HG03066 (cell line): ENCODE data around the gene GINS2.

ENCODE experiments used
- ATAC-seq: cut with Tn5 transposase; IDR thresholded peaks from one replicate; pipeline ENCODE4 v1.9.1; 2021; ENCODE audit warnings: low read depth; ENCODE audit not compliant: unreplicated experiment

The GINS2 gene

DNA sequence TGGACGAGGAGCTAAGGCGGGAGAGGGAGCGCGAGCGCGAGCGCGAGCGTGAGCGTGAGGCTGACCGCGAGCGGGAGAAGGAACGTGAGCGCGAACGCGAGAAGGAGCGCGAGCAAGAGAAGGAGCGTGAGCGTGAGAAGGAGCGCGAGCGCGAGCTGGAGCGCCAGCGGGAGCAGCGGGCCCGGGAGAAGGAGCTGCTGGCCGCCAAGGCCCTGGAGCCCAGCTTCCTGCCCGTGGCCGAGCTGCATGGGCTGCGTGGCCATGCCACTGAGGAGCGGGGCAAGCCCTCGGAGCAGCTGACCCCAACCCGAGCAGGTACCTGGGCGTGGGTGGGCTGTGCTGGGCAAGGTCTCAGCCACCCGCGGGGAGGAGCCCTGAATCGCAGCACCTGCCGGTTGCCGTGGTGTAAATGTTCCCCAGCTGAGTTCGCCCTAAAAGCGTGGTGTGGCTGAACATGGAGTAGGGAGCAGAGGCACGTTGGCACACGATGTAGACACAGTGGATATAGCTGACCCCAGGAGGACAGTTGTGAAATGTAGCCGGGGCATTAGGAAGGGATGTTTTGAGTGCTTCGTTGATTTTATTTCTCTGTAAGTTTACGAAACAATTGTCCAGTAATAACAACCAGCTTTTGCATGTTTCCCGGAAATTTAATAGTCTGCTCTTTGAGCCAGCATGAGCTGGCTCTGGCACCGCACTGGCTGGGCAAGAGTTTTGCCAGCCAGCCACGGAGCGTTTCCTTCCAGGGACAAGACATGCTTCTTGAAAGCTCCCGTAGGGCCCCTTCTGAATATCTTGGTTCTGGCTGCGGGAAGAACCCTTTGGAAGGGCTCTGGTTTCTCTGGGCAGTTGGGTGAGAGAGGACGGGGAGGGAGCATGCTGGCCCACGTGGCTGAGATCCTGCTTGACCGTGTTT is 32.1 kb downstream of the GINS2 start:
- no peak for ATAC-seq

DNA sequence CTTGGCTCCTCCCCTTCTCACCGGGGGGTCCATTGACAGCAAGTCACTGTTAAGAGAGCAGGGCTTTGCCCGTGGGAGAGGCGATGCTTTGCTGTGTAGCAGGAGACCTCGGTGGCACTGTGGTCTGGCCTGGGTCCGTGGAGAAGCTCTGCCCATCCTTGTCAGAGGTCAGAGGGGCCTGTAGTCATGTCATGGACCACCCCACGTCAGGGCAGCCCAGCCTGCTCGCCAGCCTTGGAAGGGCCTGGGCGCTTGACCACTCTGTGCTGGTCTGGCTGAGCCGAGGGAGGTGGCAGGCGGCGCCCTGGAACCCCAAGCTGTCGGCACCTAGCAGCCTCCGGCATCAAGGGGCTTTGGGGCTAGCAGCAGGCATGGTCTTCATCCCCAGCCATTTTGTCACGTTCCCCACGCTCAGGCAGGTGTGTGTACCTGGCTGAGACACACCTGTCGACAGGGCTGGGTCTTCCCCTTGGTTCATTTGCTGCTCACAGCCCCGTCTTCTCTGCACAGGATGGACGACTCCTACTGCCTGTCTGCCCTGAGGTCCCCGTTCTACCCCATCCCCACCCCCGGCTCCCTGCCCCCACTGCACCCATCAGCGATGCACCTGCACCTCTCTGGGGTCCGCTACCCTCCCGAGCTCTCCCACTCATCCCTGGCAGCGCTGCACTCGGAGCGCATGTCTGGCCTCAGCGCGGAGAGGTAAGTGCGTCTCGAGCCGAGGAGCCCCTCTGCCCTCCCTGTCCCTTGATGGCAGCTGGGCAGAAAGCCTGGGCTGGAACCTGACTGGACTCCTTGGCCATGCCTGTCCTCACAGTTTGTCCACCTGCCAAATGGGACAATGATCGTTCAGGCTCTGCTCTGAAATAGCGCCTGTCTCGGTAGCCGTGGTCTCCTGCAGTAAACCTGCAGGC is 33.3 kb downstream of the GINS2 start:
- no peak for ATAC-seq

DNA sequence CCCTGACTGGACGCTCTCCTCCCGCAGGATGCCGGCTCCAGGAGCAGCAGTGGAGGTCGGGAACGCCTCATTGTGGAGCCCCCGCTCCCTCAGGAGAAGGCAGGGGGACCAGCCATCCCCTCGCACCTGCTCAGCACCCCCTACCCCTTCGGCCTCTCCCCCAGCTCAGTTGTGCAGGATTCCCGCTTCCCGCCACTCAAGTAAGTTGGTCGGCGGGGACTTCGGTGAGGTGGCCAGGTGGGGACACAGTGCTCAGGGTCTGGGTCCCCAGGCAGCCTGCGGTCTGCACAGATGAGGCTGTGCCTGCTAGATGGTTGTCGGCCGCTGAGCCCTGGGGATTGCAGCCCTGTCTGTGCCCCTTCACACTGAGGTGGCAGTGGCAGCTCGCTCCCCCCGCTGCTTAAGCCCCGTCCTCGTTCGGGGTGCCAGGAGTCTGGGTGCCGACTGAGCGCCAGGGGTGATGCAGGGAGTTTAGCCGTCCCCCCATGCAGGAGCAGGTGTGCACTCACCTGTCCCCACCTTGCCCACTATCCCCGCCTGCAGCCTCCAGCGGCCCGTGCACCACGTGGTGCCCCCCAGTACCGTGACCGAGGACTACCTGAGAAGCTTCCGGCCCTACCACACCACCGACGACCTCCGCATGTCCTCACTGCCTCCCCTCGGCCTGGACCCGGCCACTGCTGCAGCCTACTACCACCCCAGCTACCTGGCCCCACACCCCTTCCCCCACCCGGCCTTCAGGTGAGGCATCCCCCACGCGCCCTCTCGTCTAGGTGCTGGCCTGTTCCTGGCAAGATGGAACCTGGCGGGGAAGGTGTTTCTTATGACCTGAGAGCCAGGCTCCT is 34.3 kb downstream of the GINS2 start:
- no peak for ATAC-seq

DNA sequence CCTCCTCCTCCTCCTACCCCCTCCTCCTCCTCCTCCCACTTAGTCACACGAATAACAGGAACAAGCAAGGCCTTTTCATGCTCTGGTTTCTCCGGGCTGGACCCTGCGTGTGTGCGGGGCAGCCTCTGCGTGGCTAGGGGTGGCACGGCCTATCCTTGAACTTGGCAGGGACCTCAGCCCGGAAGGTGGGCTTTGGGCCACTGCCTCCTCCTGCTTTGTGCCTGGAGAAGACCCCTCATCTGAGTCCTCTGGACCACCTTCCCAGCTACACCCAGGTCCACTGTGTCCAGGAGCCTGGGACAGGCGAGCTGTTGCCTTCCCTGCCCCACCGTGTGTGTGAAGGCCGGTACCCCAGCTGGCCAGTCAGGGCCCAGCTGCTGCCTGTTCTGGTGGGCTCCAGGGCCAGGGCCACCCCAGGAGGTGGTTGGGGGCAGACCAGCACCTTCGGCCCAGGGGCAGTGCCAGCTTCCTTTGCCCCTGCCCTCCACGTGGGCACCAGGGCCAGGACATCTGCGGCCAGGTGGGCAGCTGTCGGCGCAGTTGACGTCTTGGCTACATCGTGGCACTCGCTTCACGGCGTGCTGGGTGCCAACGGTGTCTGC is 35.4 kb downstream of the GINS2 start:
- no peak for ATAC-seq

DNA sequence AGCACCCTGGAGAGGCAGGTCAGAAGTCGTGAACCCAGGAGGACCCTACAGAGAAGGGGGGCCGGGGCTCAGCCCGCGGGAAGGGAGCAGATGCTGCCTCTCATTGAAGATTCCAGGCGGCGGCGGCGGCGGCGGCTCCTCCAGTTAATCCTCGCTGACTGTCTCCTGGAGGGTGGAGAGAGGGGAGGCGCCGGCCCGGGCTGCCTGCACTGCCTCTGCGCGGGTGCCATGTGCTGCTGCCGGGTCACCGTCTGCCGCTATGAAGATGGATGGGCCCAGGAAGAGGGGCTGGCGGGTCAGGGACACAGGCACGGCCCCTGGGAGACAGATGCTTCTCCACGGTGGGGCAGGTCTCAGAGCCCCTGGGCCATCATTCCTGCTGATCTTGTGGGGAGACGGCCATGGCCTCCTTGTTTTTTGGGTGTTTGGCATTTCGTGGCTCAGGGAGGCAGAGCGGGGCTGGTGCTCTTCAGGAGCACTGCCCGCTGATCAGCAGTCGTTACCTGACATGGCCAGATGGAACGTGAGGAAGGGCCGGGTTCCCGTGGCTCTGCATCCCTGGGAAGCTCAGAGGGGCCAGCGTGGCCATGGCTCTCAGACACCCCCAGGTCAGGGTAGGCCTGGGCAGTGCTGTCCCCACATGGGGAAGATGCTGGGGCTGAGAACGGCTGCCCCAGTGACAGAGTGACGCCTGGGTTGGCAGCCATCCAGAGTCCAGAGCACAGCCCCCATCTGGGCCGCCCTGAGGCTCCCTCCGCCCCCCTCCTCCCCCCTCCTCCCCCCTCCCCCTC is 36.1 kb downstream of the GINS2 start:
- ATAC-seq: no peak

DNA sequence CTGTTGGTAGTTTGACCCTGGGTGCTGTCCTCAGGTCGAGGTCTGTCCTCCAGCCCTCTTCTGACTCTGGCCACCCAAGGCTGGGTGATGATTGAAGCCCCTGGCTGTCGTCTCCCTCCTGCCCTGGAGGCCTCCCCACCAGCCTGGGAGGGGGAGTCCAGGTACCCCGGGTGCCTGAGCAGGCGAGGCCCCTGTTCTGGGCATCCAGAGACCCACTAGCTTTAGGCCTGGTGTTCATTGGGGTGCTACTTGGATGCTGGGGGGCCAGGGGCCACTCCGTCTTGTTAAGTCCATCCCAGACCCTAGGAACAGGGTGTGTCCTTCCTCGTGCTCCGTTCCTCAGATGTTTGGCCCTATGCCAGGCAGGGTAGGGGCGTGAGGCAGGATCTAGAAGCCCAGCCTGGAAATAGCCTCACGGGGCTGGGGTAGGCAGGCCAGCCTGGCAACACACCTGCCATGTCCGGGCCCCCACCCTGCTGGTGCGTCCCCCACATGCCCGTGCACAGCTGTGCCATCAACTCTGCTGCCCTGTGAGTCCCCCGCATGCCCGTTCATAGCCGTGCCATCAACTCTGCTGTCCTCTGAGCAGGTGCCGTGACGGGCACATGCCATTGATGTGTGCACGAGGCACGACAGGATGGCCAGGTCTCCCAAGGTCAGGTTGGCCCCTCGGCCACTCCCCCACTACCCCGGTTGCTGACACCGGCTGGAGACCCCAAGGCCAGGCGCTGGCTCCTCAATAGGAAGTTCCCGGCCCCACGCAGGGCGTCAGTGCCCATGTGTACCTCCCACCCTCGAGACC is 36.9 kb downstream of the GINS2 start:
- no peak for ATAC-seq

DNA sequence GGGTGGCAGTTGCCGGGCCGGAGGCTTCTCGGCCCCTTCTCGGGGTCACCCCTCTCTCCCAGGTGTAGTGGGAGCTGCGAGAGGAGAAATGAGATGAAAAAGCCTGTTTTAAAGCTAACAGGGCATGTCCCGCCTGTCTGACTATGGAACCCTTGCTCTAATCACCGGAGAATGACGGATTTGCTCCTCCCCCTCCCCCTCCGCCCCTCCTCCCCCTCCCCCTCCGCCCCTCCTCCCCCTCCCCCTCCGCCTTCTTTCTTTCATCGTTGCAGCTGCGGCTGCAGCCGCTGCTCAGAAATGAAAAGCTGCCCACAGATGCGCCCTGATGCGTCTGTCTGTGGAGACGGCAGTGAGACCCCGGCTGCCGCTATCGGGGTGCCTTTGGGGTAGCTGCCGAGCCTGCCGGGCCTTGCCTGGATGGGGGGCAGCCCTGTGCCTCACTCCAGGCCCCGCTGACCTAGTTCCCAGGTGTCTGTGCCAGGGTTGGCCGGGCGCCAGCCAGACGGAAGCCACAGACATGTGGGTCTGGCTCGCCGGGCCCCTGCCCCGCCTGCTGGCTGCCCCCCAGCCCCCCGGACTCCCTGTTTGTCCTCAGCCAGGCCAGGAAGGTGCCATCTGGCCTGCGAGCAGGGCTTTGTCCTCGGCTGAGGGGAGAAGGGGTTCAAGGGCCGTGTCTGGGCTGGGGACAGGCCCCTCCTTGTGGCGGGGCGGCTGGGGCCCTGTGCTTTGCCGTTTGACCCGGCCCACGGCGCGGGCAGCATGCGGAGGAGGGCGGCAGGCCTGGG is 37.7 kb downstream of the GINS2 start:
- ATAC-seq: no peak

DNA sequence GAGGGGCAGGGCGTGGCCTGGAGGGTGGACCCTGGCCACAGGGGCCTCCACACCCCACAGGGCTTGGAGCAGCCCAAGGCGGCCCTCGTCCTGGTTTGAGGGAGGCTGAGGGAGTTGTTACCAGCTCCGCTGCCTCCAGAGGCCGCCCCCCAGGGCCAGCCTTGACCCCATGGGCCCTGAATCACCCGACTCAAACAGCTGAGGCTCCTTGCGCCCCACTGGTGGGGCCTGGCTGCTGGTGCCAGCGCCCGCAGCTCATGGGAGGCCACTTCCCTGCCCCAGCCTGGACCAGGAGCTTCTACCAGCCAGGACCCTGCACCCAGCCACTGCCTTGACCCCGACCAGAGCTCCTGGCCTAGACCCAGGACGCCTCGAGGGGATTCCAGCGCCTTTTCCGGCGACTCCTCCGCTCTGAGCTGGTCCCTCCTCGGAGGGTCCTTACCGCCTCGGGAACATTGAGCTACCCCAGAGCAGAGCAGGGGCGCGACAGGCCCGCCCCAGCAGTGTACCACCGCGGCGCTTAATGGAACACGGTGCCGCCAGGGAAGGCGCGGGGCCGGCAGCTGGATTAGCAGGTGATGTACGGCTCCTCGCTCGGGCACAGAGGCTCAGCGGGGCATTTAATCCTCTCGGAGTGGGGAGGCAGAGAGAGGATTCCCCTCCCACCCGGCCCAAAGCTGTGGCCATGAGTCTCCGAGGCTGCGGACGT is 38.5 kb downstream of the GINS2 start:
- no peak for ATAC-seq

DNA sequence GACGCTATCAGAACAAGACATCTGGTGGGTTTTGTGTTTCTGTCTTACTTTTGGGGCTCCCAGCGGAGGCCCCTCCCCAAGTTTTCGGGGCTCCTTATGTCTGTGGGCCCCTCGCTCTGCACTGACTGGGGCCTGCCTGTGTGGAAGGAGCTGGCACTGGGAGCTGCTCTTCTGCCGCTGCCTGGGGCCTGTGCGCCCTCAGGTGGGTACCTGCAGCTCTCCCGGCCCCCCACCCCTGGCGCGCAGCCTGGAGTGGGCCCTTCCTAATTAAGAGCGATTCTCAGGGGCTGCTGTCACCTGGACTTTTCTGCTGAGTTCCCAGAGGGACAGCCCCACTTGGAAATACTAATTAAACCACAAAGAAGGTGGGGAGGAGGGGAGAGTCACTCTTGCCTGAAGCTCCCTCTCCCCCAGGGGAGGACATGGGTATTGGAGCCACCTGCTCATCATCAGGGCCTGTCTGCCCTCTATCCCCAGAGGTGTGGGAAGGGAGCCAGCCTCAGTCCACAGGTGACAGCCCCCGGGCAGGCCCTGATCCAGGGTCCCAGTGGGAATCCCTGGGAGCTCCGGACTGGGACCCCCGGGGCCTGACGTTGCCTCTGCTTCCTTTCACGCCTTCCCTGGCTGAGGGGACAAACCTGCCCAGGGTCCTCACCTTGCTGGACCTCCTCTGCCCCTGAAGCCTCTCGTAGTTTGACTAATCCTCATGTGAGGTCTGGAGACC is 39.2 kb downstream of the GINS2 start:
- no peak for ATAC-seq

DNA sequence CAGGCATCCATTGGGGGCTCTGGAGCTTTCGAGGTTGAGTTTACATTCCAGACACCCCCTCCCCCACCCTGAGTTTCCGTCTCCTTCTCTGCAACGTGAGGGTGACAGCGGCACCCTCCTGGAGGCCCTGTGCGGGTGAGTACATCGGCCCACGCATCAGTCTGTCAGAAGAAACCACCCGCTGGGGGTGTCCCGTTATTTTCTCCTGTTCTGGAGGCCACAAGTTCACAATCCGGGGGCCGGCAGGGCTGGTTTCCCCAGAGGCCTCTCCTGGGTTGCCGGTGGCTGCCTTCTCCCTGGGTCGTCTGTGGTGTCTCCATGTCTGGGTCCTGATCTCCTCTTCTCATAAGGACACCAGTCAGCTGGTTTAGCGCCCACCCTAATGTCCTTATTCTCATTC is 39.9 kb downstream of the GINS2 start:
- ATAC-seq: no peak

DNA sequence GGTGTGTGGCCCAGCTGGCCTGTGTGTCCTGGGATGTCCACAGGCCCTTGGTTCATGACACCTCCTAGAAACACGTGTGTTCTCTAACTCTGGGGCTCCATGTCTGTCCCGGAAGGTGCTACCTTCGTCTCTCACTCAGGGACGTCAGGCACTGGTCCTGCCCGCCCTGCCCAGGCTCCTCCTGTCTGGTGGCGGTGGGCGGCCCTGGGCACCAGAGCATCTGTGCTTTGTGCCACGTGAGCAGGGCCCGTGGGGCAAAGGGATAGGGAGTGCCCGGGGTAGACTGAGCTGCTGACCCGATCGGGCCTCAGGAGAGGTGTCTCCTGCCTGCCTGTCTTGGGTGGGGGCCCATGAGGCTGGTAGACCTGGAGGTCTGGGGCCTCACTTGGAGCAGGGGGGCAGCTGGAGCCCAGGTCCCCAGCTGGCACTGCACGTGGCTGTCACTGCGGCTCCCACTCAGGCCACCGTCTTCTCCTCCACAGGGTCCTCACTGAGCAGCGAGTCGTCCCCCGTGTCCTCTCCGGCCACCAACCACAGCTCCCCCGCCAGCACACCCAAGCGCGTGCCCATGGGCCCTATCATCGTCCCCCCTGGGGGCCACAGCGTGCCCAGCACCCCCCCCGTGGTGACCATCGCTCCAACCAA is 40.6 kb downstream of the GINS2 start:
- no peak for ATAC-seq

DNA sequence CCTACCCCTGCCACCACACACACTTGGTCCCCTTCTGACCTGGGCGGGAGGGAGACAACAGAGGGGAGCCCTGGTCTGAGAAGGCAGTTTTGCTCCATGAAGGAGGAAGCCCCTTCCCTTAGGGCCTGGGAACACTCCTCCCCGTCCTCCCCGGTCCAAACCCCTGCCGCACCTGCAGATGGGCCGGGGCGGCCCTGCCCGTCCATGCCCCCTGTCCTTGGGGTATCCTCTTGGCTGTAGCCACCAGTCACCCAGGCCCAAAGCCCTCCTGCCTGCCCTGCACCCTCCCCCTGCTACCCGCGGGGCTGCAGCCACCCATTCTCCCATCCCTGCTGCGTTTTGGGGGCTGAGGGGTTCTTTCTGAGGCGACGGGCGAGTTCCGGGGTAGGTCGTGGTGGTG is 41.8 kb downstream of the GINS2 start:
- ATAC-seq: no peak

DNA sequence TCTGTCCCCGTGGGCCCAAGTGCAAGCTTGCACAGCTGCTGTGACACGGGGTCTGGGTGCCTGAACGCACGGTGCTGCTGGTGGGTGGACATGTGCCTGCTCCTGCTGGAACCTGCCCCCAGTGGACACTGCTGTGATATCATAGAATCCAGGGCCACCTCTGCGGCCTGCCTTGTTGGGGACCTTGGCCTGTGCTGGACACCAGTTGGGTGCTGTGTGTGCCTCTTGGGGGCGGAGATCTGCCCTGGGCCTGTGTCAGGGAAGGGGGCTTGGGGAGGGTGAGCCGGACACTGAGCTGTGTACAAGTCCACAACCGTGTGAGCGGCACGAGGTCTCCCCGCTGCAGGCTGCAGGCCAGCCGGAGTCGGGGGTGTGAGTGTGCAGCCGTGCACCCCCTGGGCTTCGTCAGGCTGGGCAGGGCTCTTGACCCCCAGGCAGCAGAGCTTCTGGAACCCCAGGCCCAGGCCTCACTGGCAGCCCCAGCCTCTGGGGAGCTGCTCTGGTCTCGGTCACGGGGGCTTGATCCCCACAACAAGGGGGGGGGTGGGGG is 42.3 kb downstream of the GINS2 start:
- no peak for ATAC-seq

DNA sequence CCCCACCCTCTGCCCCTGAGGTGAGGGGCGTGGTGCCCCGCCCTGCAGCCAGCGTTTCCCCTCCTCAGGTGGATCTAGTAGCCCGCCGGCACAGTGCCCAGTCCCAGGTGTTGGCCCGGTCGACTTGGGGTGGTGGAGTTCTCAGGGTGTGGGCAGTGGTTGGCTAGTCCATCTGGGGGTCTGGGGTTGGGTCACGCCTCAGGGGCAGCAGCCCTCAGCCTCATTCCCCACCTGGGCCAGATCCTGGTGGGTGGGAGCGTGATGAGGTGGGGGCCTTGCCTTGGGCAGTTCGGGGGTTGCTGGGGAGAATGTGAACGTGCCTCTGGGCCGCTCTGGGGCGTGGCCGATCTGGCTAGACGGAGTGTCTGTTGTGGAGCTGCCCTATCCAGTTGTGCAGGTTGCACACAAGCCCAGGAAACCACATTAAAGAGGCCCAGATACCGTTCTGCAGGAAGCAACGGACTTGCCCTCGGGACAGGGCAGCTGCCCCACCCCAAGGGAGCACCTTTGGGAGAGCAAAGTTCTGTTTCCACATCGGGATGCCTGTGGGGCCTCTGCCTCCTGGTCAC is 43.6 kb downstream of the GINS2 start:
- no peak for ATAC-seq

DNA sequence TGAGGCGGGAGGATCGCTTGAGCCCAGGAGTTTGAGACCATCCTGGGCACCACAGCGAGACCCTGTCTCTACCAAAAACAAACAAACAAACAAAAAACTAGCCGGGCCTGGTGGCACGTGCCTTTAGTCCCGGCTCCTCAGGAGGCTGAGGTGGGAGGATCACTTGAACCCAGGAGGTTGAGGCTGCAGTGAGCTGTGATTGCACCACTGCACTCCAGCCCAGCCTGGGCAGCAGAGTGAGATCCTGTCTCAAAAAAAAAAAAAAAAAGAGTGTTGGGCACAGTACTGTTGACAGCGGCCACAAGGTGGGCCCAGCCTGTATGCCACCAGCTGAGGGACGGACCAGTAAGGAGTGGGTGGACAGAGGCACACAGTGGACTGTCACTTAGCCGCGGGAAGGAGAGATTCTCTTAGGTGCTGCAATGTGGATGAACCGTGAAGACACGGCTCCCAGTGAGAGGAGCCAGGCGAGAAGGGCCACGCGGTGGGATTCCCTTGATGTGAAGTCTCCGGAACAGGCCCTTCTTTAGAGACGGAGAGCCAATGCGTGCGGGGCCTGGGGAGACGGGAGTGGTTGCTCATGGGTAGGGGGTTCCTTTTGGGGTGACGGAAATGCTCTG is 44.6 kb downstream of the GINS2 start:
- ATAC-seq: no peak
